HG03039 (cell line): Measurements from ENCODE around the gene ATF7.
A peak's percentile ranks its signal among the peaks of the same experiment; 100 is the strongest.
"Not testable (repeated sequence)": the region's sequence is repeated elsewhere in the genome, so short reads cannot be mapped to it uniquely, and the experiment has no call there.

Experiments
- ATAC-seq: cut with Tn5 transposase; IDR thresholded peaks from one replicate; pipeline ENCODE4 v1.9.1; 2021; ENCODE audit warnings: mild to moderate bottlenecking, moderate library complexity; ENCODE audit not compliant: unreplicated experiment

The ATF7 gene

GRCh38 chr12:53599579-53599978, 26.6 kb downstream of the ATF7 start:
- no peak for ATAC-seq

- not testable (repeated sequence) for ATAC-seq
These were observed 27.2 kb downstream of the ATF7 start for GRCh38 chr12:53598971-53599370.

- no peak for ATAC-seq
These were observed 29.2 kb downstream of the ATF7 start for GRCh38 chr12:53596920-53597363.

GRCh38 chr12:53594897-53595615, 31.1 kb downstream of the ATF7 start:
- ATAC-seq = no peak

- ATAC-seq = no peak
These were observed 32.5 kb downstream of the ATF7 start for GRCh38 chr12:53593707-53594106.

- no peak for ATAC-seq
These were observed 33.2 kb downstream of the ATF7 start for GRCh38 chr12:53593031-53593430.

DNA sequence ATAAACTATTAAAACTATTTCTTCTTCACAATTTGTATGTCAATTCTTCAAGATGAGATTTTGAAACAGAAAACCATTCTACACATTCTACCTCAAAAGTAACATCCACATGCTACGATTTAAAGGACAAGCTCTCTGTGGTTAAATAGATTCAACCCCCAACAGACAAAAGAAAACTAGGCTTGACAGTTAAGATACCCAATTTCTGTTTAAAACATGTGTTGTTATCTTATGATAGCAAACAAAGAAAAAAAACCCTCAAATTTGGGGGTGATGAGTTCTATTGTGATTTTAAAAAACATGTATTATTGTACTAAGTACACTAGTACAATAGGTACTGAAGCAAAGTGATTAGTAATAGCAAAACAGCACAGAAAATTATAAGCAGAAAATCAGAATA, 33.8 kb downstream of the ATF7 start:
- ATAC-seq = no peak

GRCh38 chr12:53591301-53592206, 34.6 kb downstream of the ATF7 start:
- ATAC-seq = no peak

- no peak for ATAC-seq
These were observed 35.5 kb downstream of the ATF7 start for GRCh38 chr12:53590652-53591051.

- ATAC-seq = no peak
These were observed 36.3 kb downstream of the ATF7 start for GRCh38 chr12:53589915-53590314.

DNA sequence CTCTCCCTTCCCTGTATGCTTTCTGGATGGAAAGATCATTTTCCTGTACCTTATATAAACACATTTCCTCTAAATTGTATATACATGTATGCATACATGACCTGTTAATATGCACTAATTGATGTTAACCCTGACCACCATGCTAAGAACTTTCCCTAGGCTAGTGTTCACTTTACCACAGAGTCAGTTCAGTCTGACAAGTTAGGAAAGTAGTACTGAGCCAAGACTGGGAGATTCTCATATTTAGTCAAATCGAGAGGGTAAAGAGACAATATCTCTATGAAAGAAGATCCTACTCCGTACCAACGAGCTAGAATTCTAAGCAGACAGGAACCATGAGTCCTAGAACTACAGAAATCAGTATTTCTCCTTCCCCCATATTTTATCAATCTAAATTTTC, 36.8 kb downstream of the ATF7 start:
- no peak for ATAC-seq

DNA sequence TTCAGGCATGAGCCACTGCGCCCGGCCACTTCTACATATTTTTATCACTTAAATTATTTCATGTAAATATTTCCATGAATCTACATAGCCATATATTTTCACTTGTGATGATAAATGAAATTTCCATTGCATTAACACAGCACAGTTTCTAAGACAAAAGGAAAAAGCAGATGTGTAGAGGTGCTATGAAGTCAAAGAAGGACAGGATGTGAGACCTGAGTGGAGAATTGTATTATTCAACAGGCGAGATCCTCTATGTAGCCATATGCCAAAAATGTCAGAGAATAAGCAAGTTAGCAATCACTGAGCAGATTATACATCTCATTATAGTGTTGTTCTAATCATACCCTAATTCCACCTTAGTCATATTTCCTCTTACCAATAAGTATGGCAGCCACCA, 38.1 kb downstream of the ATF7 start:
- ATAC-seq = no peak

GRCh38 chr12:53586745-53587144, 39.4 kb downstream of the ATF7 start:
- no peak for ATAC-seq

GRCh38 chr12:53585448-53586125, 40.6 kb downstream of the ATF7 start:
- no peak for ATAC-seq

DNA sequence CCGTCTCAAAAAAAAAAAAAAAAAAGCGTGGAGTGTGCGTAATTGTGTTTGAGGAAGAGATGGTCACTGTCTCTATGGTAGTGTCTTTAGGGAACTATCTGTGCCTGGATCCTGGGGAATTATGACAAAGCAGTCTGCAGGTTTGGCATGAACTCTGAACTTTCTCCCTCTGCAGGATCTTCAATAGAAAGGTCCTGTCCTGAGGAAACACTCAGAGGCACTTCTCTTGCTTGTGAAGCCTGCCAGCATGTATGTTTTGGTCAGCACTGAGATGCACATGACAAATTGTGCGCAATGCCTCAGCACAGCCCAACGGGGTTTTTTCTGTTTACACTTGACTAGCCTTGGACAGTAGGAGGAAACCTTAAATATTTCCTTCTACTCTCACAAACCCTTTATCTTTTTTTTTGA, 46.6 kb downstream of the ATF7 start:
- peak; percentile 65 for ATAC-seq

GRCh38 chr12:53578783-53579182, 47.4 kb downstream of the ATF7 start:
- ATAC-seq = no peak

DNA sequence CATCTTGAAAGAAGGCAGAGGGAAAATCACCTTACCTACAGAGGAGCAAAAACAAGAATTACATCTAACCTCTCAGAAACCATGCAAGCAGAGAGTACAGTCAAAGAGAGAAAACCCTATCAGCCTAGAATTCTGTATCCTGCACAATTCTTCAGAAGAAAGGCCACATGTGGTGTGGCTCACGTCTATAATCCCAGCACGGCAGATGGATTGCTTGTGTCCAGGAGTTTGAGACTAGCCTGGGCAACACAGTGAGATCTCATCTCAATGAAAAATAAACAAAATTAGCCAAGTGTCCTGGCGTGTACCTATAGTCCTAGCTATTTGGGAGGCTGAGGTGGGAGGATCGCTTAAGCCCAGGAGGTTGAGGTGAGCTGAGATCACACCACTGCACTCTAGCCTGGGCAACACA, 48.2 kb downstream of the ATF7 start:
- no peak for ATAC-seq

DNA sequence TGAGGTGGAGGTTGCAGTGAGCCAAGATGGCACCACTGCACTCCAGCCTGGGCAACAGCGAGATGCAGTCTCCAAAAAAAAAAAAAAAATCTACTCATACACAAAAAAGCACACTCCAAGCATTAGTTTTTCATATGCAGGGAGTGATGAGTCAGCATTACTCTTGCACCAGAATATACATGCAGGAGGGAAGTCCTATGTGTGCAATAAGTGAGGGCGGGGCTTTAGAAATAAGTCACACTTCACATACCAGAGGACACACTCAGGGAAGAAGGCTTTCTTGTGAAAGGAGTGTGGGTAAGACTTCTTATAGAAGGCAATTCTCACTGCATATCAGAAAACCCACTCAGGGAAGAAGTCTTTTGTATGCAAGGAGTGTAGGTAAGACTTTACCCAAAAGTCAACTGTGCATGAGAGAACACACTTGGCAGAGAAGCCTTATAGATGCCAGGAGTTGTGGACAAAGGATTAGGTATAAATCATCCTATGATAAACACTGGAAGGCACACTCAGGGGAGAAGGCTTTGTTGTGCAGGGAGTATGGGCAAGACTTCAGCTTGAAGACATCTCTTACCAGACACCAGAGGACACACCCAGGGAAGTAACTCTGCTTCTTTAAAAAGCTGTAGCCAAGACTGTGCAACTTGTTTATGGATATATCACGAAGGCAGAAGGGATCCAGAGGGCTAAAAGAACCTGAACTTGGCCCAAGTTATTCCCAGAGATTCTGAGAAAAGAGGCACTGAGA, 50.5 kb downstream of the ATF7 start:
- ATAC-seq = no peak

DNA sequence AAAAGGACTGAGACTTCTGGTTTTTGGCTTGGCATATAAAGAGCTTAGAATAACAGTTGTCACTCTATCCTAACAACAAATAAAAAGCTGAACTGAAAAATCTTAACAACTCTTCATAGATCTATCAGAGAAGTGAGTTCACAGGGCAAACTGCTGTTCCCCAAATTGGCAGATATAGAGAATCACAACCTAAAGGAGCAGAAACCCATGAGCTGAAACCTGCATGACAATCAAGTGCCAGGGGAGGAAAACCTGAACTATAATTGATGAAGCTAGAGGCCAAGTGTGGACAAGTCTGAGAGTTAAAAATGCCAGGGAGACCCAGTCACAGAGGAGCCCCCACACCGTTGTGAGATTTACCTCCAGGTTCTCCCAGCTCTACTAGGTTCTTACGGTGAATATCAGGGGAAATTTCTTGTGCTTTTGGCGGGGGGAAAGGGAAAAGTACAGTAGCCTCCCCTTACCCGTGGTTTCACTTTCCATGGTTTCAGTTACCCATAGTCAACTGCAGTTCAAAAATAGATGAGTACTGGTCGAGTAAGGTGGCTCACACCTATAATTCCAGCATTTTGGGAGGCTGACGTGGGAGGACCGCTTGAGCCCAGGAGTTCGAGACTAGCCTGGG, 53.9 kb downstream of the ATF7 start:
- ATAC-seq = no peak

DNA sequence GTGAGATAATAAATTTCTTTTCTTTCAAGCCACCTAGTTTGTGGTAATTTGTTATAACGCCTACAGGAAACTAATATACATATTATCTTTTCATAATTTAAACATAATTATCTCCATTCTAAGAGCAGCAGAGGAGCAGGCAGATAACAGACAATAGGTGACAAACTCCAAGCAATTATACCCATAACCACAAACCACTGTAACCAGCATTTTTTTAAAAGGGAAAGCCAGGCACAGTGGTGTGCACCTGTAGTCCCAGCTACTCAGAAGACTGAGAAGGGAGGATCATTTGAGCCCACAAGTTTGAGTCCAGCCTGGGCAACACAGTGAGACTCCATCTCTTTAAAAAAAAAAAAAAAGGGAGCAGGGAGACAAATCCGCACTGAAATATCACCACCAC, 54.9 kb downstream of the ATF7 start:
- ATAC-seq = no peak
